GM23248 (cell line): Measurements from ENCODE around the gene NPAS2.

Source experiments
- EZH2 ChIP-seq: fragments of 200-600 bp; sonication (generic); IDR thresholded peaks from 2 replicates; pipeline ENCODE4 v1.6.1; 2018; ENCODE audit warnings: antibody characterized with exemption, mild to moderate bottlenecking; ENCODE audit not compliant: insufficient read depth, poor library complexity, severe bottlenecking
- EZH2phosphoT487 ChIP-seq: fragments of 200-600 bp; sonication (generic); IDR thresholded peaks from 2 replicates; pipeline ENCODE4 v1.6.1; 2018; ENCODE audit warnings: antibody characterized with exemption, moderate library complexity, mild to moderate bottlenecking, low read depth; ENCODE audit not compliant: insufficient read depth

DNA sequence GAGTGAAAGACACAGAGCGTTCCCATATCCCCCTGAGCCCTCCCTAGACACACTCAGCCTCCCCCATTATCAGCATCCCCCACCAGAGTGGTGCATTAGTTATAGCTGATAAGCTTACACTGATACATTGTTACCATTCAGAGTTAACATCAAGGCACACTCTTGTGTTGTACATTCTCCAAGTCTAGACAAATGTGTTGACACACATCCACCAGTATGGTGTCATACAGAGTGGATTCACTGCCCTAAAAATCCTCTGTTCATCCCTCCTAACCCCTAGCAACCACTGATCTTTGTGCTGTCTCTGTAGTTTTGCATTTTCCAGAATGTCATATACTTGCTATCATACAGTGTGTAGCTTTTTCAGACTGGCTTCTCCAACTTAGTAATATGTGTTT lies 104.2 kb downstream of the NPAS2 start:
- TF ChIP-seq EZH2 (no peak), EZH2phosphoT487 (no peak)
